Neuronal stem cell (in vitro differentiated cells): ENCODE data around the gene GLYAT.

Experiments
- DNase-seq: peaks from one replicate; pipeline ENCODE4 v3.0.0-alpha.2; 2013; ENCODE audit warnings: low spot score
- H2AFZ ChIP-seq: one replicate; pipeline ENCODE4 v1.6.1; 2013; ENCODE audit warnings: mild to moderate bottlenecking, low read length, inconsistent platforms
- H2AK5ac ChIP-seq: 2 replicates; pipeline ENCODE4 v1.6.1; 2013; ENCODE audit warnings: low read depth, mild to moderate bottlenecking, inconsistent platforms, low read length, moderate library complexity, mixed read lengths
- H2BK120ac ChIP-seq: 2 replicates; pipeline ENCODE4 v1.6.1; 2013; ENCODE audit warnings: low read depth, mild to moderate bottlenecking, inconsistent platforms, low read length, moderate library complexity, mixed read lengths
- H2BK12ac ChIP-seq: one replicate; pipeline ENCODE4 v1.6.1; 2013; ENCODE audit warnings: low read length, inconsistent platforms
- H2BK15ac ChIP-seq: 2 replicates; pipeline ENCODE4 v1.6.1; 2013; ENCODE audit warnings: mild to moderate bottlenecking, low read length, inconsistent platforms, mixed read lengths
- H2BK5ac ChIP-seq: one replicate; pipeline ENCODE4 v1.6.1; 2013; ENCODE audit warnings: inconsistent platforms, mild to moderate bottlenecking, low read length, moderate library complexity
- H3K14ac ChIP-seq: one replicate; pipeline ENCODE4 v1.6.1; 2013; ENCODE audit warnings: low read length, inconsistent platforms
- H3K18ac ChIP-seq: 2 replicates; pipeline ENCODE4 v1.6.1; 2013; ENCODE audit warnings: low read length, inconsistent platforms
- H3K23ac ChIP-seq: 2 replicates; pipeline ENCODE4 v1.6.1; 2013; ENCODE audit warnings: low read depth, mild to moderate bottlenecking, mixed read lengths, low read length, inconsistent platforms; ENCODE audit not compliant: poor library complexity
- H3K27ac ChIP-seq: replicated peaks from 3 replicates; pipeline ENCODE4 v1.5.1; 2013; ENCODE audit warnings: low read length, inconsistent platforms
- H3K27me3 ChIP-seq, 3 experiments: 2 replicates each; pipeline ENCODE4 v1.6.1; 2013; ENCODE audit warnings: low read length in 3 of 3, mild to moderate bottlenecking in 2 of 3, inconsistent platforms in 1 of 3, low read depth in 1 of 3, mixed read lengths in 1 of 3, moderate library complexity in 1 of 3; ENCODE audit not compliant: control insufficient read depth in 3 of 3, insufficient read depth in 3 of 3
- H3K36me3 ChIP-seq, 2 donors: replicated peaks in 1 of 2; 2 replicates each; pipeline ENCODE4 v1.6.1; 2013; ENCODE audit warnings: low read length in 2 of 2; ENCODE audit not compliant: control insufficient read depth in 2 of 2, insufficient read depth in 2 of 2
- H3K4ac ChIP-seq: 2 replicates; pipeline ENCODE4 v1.6.1; 2013; ENCODE audit warnings: inconsistent platforms, mild to moderate bottlenecking, low read length, moderate library complexity
- H3K4me1 ChIP-seq, 2 donors: 1 replicate in 1 of 2; 2 replicates in 1 of 2; pipeline ENCODE4 v1.6.1; 2013; ENCODE audit warnings: low read length in 2 of 2, low read depth in 1 of 2; ENCODE audit not compliant: control insufficient read depth in 2 of 2, insufficient read depth in 1 of 2
- H3K4me2 ChIP-seq: one replicate; pipeline ENCODE4 v1.6.1; 2013; ENCODE audit warnings: mild to moderate bottlenecking, low read length, inconsistent platforms; ENCODE audit not compliant: insufficient read depth, poor library complexity, severe bottlenecking
- H3K4me3 ChIP-seq, 2 donors: 2 replicates each; pipeline ENCODE4 v1.5.1; 2013; ENCODE audit warnings: low read length in 2 of 2, mild to moderate bottlenecking in 2 of 2, inconsistent platforms in 1 of 2, moderate library complexity in 1 of 2
- H3K79me1 ChIP-seq: one replicate; pipeline ENCODE4 v1.6.1; 2013; ENCODE audit warnings: low read depth, mild to moderate bottlenecking, inconsistent platforms, low read length, moderate library complexity
- H3K9ac ChIP-seq: one replicate; pipeline ENCODE4 v1.6.1; 2013; ENCODE audit warnings: mild to moderate bottlenecking, low read depth, low read length, inconsistent platforms; ENCODE audit not compliant: poor library complexity
- H3K9me3 ChIP-seq, 2 donors: replicated peaks in 1 of 2; 2 replicates each; pipeline versions ENCODE3 to v1.6.1; 2013; ENCODE audit warnings: low read length in 2 of 2, mild to moderate bottlenecking in 2 of 2, inconsistent platforms in 1 of 2, low read depth in 1 of 2, mixed read lengths in 1 of 2, moderate library complexity in 1 of 2; ENCODE audit not compliant: control insufficient read depth in 2 of 2, insufficient read depth in 1 of 2
- H4K8ac ChIP-seq: one replicate; pipeline ENCODE4 v1.6.1; 2013; ENCODE audit warnings: low read depth, mild to moderate bottlenecking, inconsistent platforms, low read length, moderate library complexity
- H4K91ac ChIP-seq: one replicate; pipeline ENCODE4 v1.6.1; 2013; ENCODE audit warnings: low read length, low read depth, mild to moderate bottlenecking, inconsistent platforms; ENCODE audit not compliant: poor library complexity
- WGBS, 2 donors: extraction: QIAGEN DNeasy Blood & Tissue Kit; methylation state at CpG; one replicate each; pipeline ENCODE4 v1.1.7; 2013; ENCODE audit warnings: missing lambda C conversion rate in 2 of 2, mixed read lengths in 1 of 2; ENCODE audit not compliant: insufficient read length in 2 of 2, insufficient replicate concordance in 1 of 2; ENCODE audit errors: extremely low coverage in 2 of 2; 5-methylcytosine and 5-hydroxymethylcytosine counted together

The GLYAT gene

GRCh38 chr11:58771458-58771855, 39.7 kb upstream of the GLYAT start:
- peaks cover 0 to 13% (median 0%) of the 10 kb centered on the region in 3 experiments for H3K27me3 ChIP-seq
- no peak overlapping the region for H2BK120ac ChIP-seq
- no peak overlapping the region for H2BK5ac ChIP-seq
- no peak overlapping the region for H2AFZ ChIP-seq
- H4K8ac ChIP-seq, result no peak overlapping the region
- no peak for DNase-seq
- no CpG with 5 or more reads among the region's 3 CpGs for WGBS, 2 donors
- no peaks in the 10 kb centered on the region for H3K9me3 ChIP-seq
- no peaks in the 10 kb centered on the region for H3K36me3 ChIP-seq
- no peak overlapping the region for H3K23ac ChIP-seq
- no peak overlapping the region for H3K9ac ChIP-seq
- no peak overlapping the region for H4K91ac ChIP-seq
- no peaks in the 10 kb centered on the region for H3K79me1 ChIP-seq
- H3K4ac ChIP-seq, result no peak overlapping the region
- H3K4me1 ChIP-seq, result no peaks in the 10 kb centered on the region
- H3K4me2 ChIP-seq, result no peak overlapping the region
- H2AK5ac ChIP-seq, result no peak overlapping the region
- H3K27ac ChIP-seq, result no peak overlapping the region
- no peak overlapping the region for H2BK12ac ChIP-seq
- H3K4me3 ChIP-seq, result no peak overlapping the region
- no peak overlapping the region for H2BK15ac ChIP-seq
- no peak overlapping the region for H3K14ac ChIP-seq
- H3K18ac ChIP-seq, result no peak overlapping the region

GRCh38 chr11:58770627-58771457, 39.1 kb upstream of the GLYAT start:
- Histone ChIP-seq H3K18ac (no peak overlapping the region), H3K14ac (no peak overlapping the region), H4K8ac (no peak overlapping the region), H2AFZ (no peak overlapping the region), H3K4ac (no peak overlapping the region), H3K36me3 (no peaks in the 10 kb centered on the region), H3K23ac (no peak overlapping the region), H2BK5ac (no peak overlapping the region), H3K4me3 (no peak overlapping the region), H3K9ac (no peak overlapping the region), H2AK5ac (no peak overlapping the region), H3K9me3 (no peaks in the 10 kb centered on the region), H4K91ac (no peak overlapping the region), H3K27me3 (peaks cover 0 to 13% (median 0%) of the 10 kb centered on the region in 3 experiments), H3K27ac (no peak overlapping the region), H3K4me1 (no peaks in the 10 kb centered on the region), H2BK12ac (no peak overlapping the region), H3K79me1 (no peaks in the 10 kb centered on the region), H2BK15ac (no peak overlapping the region), H2BK120ac (no peak overlapping the region), H3K4me2 (no peak overlapping the region)
- no CpG with 5 or more reads among the region's 11 CpGs for WGBS, 2 donors
- no peak for DNase-seq

GRCh38 chr11:58770166-58770565, 38.4 kb upstream of the GLYAT start:
- Histone ChIP-seq H2BK15ac (no peak overlapping the region), H3K14ac (no peak overlapping the region), H4K8ac (no peak overlapping the region), H3K23ac (no peak overlapping the region), H2BK12ac (no peak overlapping the region), H2AK5ac (no peak overlapping the region), H3K27me3 (peaks cover 0 to 13% (median 0%) of the 10 kb centered on the region in 3 experiments), H3K18ac (no peak overlapping the region), H2AFZ (no peak overlapping the region), H3K36me3 (no peaks in the 10 kb centered on the region), H2BK5ac (no peak overlapping the region), H3K4me1 (no peaks in the 10 kb centered on the region), H3K9ac (no peak overlapping the region), H3K27ac (no peak overlapping the region), H3K9me3 (no peaks in the 10 kb centered on the region), H3K79me1 (no peaks in the 10 kb centered on the region), H3K4me2 (no peak overlapping the region), H4K91ac (no peak overlapping the region), H3K4me3 (no peak overlapping the region), H2BK120ac (no peak overlapping the region), H3K4ac (no peak overlapping the region)
- WGBS, 2 donors, result no CpG with 5 or more reads among the region's 2 CpGs
- DNase-seq, result no peak

- H2BK12ac ChIP-seq, result no peak overlapping the region
- no peak overlapping the region for H3K9ac ChIP-seq
- no peak overlapping the region for H4K8ac ChIP-seq
- no peak overlapping the region for H3K4ac ChIP-seq
- no peak overlapping the region for H2BK5ac ChIP-seq
- H3K4me2 ChIP-seq, result no peak overlapping the region
- H3K79me1 ChIP-seq, result no peaks in the 10 kb centered on the region
- no peak overlapping the region for H2BK15ac ChIP-seq
- no peak overlapping the region for H3K27ac ChIP-seq
- H3K4me3 ChIP-seq, result no peak overlapping the region
- H3K36me3 ChIP-seq, result no peaks in the 10 kb centered on the region
- no peak overlapping the region for H3K18ac ChIP-seq
- H3K23ac ChIP-seq, result no peak overlapping the region
- no peaks in the 10 kb centered on the region for H3K4me1 ChIP-seq
- no peak overlapping the region for H2AK5ac ChIP-seq
- no peak for DNase-seq
- no peak overlapping the region for H2AFZ ChIP-seq
- peaks cover 0 to 13% (median 0%) of the 10 kb centered on the region in 3 experiments for H3K27me3 ChIP-seq
- no CpG with 5 or more reads among the region's 2 CpGs for WGBS, 2 donors
- no peak overlapping the region for H4K91ac ChIP-seq
- H3K9me3 ChIP-seq, result no peaks in the 10 kb centered on the region
- H2BK120ac ChIP-seq, result no peak overlapping the region
- no peak overlapping the region for H3K14ac ChIP-seq
Observed at GRCh38 chr11:58769308-58769707, 37.6 kb upstream of the GLYAT start.
